Measurements from ENCODE around the gene MRPL2. TPM values are rescaled to one million over a fixed set of nuclear protein-coding genes. Genes with fewer than 3 reads are reported as not detected.

The MRPL2 gene
- total and polyA plus RNA-seq, 2 of the 8 experiments (the other 6 are each of a cell fraction or from before 2014, with no cell fraction given): 58.7 to 99.9 TPM

- TF ChIP-seq TEAD4 (IDR thresholded peaks at IDR 0.05; ENCODE audit: low read depth, low read length) (no peak), KDM5A (IDR thresholded peaks at IDR 0.05; ENCODE audit: low read length) (no peak), SAP30 (IDR thresholded peaks at IDR 0.05; ENCODE audit: insufficient read depth, insufficient replicate concordance, low read length) (no peak), EGR1 (IDR thresholded peaks at IDR 0.05; ENCODE audit: borderline replicate concordance, low read depth, low read length) (peak; percentile 77), CTBP2 (IDR thresholded peaks at IDR 0.05; ENCODE audit: borderline replicate concordance, insufficient read depth, insufficient read length, low read length) (peak; percentile 44), EP300 (IDR thresholded peaks at IDR 0.05; ENCODE audit: borderline replicate concordance in 1 of 2, low read depth in 2 of 2, low read length in 2 of 2) (no peak), CHD1 (IDR thresholded peaks at IDR 0.05; ENCODE audit: low read depth, low read length) (no peak), RAD21 (IDR thresholded peaks at IDR 0.05 in 1 of 2, conservative IDR thresholded peaks at IDR 0.05 in 1 of 2; ENCODE audit: low read depth in 2 of 2, low read length in 2 of 2) (0 out of 4 replicates have a peak, but pooled peaks of 1 of the 2 experiments have one; percentile 0), BRCA1 (IDR thresholded peaks at IDR 0.05; ENCODE audit: low read depth, low read length) (no peak), SIN3A (conservative IDR thresholded peaks at IDR 0.05 in 1 of 2, IDR thresholded peaks at IDR 0.05 in 1 of 2; ENCODE audit: low read depth in 1 of 2, low read length in 2 of 2) (peak in 1 of 2 experiments; percentile 62; a peak in 3 of 4 replicates), SP2 (IDR thresholded peaks at IDR 0.05; ENCODE audit: low read length) (no peak), YY1 (IDR thresholded peaks at IDR 0.05; ENCODE audit: low read depth, low read length) (peak; percentile 60; the same call in 1 of the 2 replicates), NANOG (IDR thresholded peaks at IDR 0.05; ENCODE audit: insufficient read depth, low read depth, low read length, poor library complexity, severe bottlenecking) (no peak), POLR2AphosphoS5 (IDR thresholded peaks at IDR 0.05; ENCODE audit: low read depth, low read length) (peak; percentile 82), ASH2L (IDR thresholded peaks at IDR 0.05; ENCODE audit: low read length) (peak; percentile 64), FOSL1 (IDR thresholded peaks at IDR 0.05; ENCODE audit: insufficient read depth, low read depth, low read length) (no peak), ATF2 (IDR thresholded peaks at IDR 0.05; ENCODE audit: low read length) (peak; percentile 54; the same call in 1 of the 2 replicates), BCL11A (IDR thresholded peaks at IDR 0.05; ENCODE audit: low read depth in 2 of 2, low read length in 2 of 2) (no peak), POLR2A (IDR thresholded peaks at IDR 0.05; ENCODE audit: control extremely low read depth in 1 of 2, low read depth in 2 of 2, low read length in 2 of 2) (peak in 1 of 2 experiments; percentile 92; a peak in 2 of 3 replicates)
Observed at GRCh38 chr6:43053545-43054205, 5.6 kb downstream of the MRPL2 start, which contains the start of gene CUL7 (continued).
